CD4-positive, alpha-beta T cell treated with Interleukin-1 beta for 1 hour (primary cell): ENCODE measurements around the gene ALAS1.

Experiments used
- DNase-seq, 2 donors: peaks; one replicate each; pipeline ENCODE4 v3.0.0-alpha.2; 2020 to 2022

ALAS1 gene

DNA sequence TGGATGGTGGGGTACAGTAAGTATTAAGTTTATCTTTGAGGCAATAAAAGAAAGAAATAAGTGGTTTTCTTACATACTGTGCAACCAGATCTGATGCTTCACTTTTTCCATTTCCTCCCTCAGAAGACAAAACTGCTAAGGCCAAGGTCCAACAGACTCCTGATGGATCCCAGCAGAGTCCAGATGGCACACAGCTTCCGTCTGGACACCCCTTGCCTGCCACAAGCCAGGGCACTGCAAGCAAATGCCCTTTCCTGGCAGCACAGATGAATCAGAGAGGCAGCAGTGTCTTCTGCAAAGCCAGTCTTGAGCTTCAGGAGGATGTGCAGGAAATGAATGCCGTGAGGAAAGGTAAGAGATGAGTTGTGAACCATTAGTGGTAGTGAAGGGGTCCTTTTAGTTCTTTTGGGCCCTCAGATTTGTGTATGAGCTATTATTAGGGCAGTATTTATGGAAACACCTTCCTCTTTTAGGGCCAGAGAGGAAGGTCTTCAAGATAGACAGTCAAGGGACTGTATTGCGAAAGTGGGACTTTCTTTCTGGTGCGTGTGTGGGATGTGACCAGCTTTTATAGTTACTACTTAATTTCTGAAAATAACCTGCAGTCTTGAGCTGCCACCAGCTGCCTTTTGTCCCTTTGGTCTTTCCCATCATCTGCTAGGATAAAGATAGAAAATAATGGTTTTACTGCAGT lies 4.6 kb downstream of the ALAS1 start:
- no peak for DNase-seq

GRCh38 chr3:52203701-52204100 lies 5.7 kb downstream of the ALAS1 start:
- no peak for DNase-seq

DNA sequence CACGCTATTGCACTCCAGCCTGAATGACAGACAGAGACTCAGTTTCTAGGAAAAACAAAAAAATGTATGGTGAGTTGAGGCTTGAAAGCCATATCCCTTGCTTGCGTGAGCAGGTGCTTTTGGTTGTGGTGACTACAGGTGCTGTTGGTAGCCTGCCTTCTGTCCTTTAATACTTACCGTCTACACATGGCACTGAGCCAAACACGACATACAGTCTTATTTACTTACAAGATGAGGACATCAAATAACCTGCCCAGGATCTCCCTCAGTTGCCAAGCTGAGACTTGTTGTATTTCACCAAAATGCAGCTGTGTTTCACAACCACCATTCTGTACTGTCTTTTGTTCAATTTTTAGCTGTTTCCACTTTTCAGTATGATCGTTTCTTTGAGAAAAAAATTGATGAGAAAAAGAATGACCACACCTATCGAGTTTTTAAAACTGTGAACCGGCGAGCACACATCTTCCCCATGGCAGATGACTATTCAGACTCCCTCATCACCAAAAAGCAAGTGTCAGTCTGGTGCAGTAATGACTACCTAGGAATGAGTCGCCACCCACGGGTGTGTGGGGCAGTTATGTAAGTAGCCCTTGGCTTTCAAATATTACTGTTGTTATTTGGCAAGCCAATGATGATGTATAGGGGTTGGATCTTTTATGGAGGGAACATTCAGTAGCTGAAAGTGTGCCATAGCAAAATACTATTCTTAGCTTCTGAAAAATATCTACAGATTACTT lies 6.5 kb downstream of the ALAS1 start:
- DNase-seq = no peak

DNA sequence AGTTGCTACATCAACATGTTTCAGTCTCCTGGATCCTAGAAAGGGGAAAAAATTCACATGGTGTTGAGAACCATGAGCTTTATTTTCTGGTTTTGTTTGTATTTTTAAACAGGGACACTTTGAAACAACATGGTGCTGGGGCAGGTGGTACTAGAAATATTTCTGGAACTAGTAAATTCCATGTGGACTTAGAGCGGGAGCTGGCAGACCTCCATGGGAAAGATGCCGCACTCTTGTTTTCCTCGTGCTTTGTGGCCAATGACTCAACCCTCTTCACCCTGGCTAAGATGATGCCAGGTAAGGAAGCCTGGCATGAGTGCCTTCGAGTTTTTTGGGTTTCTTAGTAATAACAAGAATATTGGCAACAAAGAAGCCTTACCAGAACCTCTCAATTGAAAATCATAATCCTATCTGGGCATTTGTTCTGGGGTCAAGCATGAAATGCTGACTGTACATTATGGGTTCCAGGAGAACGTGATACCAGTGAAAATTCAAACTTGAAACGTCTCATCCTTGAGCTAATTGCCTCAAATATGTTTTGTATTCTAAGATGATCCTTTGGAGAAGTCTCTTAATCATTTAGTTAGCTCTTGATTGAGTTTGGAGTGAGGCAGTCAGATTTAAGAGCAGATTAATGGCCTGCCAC lies 7.9 kb downstream of the ALAS1 start:
- DNase-seq = no peak

DNA sequence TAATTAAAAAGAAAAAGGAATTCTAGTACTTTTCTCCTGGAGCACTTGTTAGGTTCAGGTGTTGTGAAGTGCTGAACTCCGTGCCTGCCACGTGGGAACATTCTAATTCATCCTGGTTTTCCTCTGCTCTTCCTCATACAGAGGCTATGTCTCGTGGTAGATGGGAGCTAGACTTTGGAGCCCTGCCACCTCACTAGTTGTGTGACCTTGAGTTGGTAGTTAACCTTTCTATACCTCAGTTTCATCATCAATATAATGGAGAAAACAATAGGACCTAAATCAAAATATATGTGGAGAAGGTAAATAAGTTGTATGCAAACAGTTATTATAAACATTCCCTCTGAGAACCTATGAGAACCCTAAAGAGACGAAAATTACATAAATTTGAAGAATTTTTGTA lies 10.6 kb downstream of the ALAS1 start:
- no peak for DNase-seq

- DNase-seq = no peak
These were observed 12.1 kb downstream of the ALAS1 start for GRCh38 chr3:52210037-52210436.

- DNase-seq = no peak
These were observed 12.6 kb downstream of the ALAS1 start for GRCh38 chr3:52210550-52211046.

GRCh38 chr3:52211268-52211891 lies 13.4 kb downstream of the ALAS1 start:
- no peak for DNase-seq

- DNase-seq = no peak
These were observed 15.0 kb downstream of the ALAS1 start for GRCh38 chr3:52213005-52213404.

GRCh38 chr3:52213901-52214300 lies 15.9 kb downstream of the ALAS1 start:
- no peak for DNase-seq

- no peak for DNase-seq
These were observed 17.4 kb downstream of the ALAS1 start for GRCh38 chr3:52215351-52215750.

- peak in 1 of 2 donors; percentile 37 for DNase-seq
These were observed 18.8 kb downstream of the ALAS1 start for GRCh38 chr3:52216585-52217408.

DNA sequence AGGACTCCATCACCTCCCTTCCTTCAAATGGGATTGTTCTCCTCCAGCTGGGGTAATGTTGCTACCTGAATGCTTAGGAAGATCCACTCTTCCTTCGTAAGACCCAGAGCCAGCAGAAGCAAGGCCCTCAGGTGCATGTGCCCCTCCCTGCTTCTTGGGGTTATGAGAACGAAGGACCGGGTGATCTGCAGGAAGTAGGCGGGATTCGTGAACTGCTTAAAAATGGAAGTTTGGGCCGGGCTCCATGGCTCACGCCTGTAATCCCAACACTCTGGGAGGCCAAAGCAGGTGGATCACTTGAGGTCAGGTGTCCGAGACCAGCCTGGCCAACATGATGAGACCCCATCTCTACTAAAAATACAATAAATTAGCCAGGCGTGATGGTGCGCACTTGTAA lies 19.4 kb downstream of the ALAS1 start:
- no peak for DNase-seq

DNA sequence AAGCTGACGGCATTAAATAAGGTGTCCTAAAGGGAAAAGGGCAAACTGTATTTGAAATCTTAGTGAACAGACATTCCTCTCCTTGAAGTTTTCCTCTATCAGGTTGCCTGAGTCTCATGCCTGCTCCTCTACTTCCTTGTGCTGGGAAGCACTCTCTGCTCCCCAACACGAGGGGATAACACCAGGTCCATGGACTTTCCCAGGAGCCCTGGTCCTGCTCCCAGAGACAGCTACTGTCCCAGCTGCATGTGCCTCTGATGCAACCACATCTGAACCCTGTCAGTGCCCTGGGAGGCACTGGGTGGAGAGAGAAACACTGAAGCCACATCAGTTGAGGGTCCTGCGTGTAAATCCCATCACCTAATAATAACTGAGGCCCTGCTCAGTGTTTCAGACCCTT lies 20.1 kb downstream of the ALAS1 start:
- no peak for DNase-seq

GRCh38 chr3:52218454-52218853 lies 20.5 kb downstream of the ALAS1 start:
- DNase-seq = peak in 1 of 2 donors; percentile 33

GRCh38 chr3:52218937-52219650 lies 21.1 kb downstream of the ALAS1 start:
- DNase-seq = no peak

DNA sequence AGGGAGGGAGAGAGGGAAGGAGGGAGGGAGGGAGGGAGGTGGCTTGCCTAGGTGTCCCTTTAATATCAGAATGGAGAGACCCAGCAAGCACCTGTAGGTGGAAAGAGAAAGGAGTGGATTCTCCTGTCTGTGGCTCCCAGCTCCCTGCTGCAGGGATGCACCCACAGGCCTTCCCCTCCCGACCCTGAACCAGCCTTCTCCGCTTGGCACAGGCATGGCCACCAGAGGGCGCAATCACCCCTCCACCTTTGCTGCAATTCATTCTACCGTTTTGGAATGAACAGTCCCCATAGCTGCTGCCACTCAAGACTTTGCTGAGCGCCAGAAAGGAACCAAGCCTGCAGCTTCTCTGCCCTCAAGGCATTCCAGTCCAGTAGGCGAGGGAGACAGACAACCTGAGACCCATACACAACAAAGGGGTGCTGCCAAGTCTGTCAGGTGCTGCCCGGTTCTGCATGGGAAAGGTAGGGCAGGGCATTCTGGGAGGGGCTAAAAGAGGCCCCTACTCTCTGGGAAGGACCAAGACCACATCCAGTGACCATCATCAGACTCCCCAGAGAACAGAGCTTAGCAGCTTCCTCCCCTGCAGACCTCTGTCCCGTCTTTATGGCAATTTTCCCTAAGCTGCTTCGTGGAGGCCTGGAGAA lies 22.5 kb downstream of the ALAS1 start:
- peak; percentile 81 to 87 for DNase-seq

DNA sequence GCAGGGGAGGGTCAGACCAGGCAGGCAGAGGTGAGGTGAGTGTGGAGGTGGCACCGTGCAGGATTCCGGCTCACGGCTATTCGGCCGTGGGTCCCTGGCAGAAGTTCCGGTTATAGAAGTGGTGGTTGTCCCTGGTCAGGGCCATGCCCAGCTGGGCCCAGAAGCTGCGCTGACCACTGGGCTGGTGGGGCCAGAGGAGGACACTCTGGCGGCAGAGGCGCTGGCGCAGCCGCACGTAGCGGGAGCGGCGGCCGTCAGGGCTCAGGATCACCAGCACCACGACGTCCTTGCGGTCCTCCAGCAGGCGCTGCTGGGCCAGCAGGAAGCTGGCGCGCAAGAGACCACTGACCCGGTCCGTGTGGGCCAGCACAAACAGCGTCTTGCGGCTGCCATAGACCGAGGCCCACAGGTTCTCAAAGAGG lies 23.2 kb downstream of the ALAS1 start:
- DNase-seq = no peak

DNA sequence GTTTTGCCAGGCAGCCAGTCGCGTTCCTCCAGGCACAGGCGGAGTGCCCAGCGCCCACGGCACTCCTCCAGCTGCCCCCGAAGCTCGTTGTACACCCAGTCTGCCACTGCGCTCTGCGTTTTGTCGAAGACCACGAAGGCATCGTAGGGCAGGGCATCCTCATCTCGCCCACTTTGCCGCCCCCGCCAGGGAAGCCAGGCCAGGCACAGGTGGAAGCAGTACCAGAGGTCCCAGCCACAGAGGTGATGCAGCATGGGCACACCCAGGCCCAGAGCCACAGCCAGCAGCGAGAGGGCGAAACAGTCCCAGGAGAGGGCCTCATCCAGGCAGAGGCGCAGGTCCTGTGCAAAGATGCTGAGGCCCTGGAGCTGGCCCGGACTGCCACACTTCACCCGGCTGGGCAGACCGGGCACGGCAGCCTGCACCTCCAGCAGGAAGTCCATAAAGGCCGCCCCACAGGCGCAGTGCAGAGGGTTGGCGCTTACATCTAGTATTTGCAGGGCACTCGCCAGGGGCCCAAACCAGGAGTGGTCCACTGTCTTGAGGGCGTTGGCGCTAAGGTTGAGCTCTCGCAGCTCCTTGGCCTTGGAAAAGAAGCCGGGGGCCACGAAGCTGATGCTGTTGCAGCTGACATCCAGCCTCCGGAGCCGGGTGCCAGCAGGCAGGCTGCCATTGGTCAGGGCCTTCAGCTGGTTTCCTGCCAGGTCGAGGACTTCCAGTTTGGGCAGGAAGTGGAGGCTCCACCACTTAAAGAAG lies 23.8 kb downstream of the ALAS1 start:
- peak; percentile 46 to 73 for DNase-seq
